ENCODE data around the gene LDLRAD4.

Gene LDLRAD4

DNA sequence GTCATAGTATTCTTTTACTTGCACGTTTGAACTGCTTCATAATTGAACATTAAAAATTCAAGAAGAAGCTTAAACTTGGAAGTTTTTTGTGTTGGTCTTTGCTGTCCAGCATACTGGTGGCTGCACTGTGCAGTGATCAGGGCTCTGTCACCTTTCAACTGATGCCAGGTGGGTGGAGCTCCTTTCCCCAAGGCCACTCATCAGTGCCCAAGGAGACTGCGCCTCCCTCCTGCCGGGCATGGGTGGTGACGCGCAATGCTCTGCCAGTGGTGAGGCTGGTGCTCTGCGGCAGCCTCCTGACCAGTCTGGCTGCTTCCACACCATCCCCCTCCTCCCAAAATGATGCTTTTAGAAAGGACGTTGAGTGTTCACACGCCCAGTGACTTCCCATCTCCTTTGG is 16.0 kb upstream of the LDLRAD4 start:
- DNase-seq (ENCODE audit: low read depth in 3 of 3) = no peak

DNA sequence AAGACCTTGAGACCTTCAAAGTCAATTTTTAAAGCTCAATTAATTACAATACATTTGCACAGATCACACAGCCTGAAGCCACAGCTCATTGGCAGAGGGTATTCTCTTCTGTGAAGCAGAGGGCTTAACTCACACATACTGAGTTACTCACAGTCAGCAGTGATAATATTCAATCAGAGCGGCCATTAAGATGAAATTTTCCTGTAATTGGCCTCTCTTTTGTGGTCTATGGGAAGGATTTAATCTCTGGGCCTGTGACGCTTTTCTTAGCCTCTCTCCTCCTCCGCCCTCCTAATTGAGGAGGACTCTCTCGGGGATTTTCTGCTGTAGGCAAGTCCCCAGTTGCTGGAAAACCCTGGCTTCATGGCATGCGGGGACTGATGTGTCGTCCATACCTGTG is 12.3 kb upstream of the LDLRAD4 start:
- DNase-seq (ENCODE audit: low read depth in 3 of 3) = no peak

DNA sequence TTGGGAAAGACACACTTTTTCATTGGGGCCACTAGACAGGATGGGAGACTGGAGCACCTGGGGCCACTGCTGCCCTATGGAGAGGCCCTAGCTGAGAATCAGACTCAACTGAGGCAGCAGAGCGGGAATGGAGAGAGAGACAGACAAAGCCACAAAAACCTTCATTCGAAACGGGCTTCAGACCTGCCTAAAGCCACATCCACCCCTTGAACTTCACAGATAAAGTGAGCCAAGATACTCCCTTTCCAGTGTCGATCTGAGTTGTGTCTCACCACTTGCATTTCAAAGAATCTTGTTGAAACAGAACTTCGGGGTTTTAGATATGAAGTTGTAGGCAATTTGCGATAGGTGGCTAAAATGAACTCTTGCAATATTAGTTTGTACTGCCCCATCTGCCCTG is 11.3 kb upstream of the LDLRAD4 start:
- no peak for DNase-seq (ENCODE audit: low read depth in 3 of 3)

DNA sequence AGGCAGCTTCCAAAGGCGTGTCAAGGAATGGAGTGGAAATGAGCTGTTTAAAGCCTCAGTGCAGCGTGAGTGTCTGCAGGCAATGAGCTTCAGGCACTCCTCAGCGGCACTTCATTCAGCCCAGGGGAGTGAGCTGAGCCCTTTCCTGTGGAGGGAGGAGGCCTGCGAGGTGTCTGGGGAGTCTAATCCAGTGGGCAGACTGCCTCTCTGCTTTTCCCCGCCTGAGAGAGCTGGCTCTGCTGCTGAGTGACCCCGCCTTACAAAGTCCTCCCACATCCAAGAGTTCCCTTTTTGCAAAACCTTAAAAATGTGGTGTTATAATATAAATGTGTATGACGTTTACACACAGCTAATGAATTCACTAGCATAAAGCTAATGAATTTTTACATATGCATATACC is 7.0 kb upstream of the LDLRAD4 start:
- DNase-seq (ENCODE audit: low read depth in 3 of 3) = no peak

DNA sequence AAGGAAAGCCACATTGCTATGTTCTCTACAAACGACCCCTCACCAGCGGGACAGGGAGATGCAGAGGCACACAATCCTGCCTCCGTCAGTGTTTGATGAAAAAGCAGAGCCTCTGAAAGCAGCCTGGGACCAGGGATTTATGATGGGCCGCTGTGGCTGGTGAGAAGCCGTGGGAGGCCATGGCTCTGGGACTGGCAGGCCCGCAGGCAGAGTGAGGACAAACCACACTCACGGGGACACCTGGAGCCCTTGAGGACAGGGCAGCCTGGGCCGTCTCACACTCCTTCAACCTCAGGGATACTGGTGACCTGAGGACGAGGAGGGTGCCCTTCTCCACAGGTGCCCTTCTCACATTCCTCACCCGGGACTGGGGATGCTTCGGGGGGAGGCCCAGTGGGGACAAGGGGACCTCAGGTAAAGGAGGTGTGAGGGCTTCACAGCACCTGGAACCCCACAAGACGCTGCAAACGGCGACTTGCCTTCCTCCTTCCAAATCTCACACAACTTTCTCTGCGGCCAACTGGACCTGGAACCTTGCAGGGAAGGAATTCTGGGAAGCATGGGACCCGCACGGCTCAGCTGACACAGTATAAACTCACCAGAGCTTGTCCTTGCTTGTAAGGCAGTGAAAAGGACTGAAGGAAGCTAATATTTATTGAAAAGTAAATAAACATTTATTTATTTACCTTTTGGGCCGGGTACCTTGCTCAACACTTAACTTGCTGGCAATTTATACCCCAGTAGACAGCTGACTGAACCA is 5.3 kb upstream of the LDLRAD4 start:
- DNase-seq (ENCODE audit: low read depth in 3 of 3) = no peak

DNA sequence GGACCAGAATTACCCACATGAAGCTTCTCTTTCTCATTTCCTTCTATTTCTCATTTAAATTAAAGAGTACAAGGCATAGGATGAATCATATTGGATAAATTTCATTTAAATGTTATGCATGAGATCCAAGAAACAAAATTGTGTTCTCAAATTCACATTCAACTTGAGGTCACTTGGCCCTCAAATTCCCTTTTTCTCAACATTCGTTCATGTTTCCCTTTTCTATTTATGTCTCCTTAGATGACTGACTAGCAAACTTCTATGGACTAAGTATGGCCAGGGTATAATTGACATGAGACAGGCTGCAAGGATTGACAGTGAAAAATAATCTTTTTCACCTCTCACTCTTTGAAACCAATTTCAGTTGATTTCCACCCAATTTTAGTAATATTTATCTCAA is 4.0 kb upstream of the LDLRAD4 start:
- no peak for DNase-seq (ENCODE audit: low read depth in 3 of 3)

DNA sequence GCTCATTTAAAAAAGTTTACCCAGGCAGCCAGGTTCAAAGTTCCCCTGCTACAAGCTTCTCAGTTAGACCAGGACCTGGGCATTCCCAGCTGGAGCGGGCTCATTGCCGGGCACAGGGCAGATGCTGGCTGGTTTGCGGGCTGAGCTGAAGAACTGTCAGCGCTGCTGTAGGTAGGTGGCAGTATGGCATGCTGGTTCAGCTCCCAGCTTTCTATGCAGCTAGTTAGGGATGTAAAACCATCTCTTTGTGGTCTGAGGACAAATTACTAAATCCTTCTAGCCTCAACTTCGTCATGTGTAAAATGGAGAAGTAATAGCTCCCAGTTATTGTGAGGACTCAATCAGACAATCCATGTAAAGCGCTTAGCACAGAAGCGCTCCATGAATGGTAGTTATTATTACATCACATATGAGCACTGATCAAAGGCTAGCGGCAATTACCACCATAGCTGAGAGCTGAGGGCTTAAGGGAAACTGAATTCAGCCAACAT is 2.4 kb upstream of the LDLRAD4 start:
- peak; percentile 16 to 56 (median 31) for DNase-seq (ENCODE audit: low read depth in 3 of 3)

DNA sequence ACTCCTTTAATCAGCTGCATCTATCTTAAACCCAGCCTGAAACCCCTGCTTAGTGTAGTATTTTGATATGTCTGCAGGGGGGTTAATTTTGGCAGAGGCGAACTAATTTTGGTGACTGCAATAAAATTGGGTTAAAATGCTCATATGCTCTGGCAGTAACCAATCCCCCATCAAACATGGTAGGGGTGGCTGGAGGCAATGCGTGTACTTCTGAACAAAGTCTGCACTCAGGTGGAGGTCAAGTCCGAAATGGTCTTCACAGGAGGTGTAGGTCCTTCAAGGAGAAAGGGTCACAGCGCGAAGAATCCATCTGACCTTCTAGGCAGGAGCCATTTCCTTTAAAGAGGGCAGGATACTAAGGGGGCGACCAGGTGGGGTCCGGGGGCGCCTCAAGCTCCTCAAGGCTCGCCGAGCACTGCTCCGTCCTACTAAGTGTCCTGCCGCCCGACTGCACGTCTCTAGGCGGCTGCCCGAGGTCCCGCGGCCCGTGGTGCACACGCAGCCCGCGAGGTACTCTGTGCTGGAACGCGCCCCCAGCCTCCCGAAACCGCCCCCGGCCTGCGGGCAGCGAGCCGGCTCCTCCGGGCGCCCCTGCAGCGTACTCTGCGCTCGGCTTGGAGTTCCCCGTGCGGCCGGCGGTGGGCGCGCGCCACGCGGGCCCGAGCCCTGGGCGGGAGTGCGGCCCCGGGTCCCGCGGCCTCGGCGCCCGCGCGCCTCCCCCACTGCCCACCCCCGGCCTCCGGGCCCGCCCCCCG is 1.7 kb upstream of the LDLRAD4 start:
- DNase-seq (ENCODE audit: low read depth in 3 of 3) = peak; percentile 4 to 50 (median 24)

DNA sequence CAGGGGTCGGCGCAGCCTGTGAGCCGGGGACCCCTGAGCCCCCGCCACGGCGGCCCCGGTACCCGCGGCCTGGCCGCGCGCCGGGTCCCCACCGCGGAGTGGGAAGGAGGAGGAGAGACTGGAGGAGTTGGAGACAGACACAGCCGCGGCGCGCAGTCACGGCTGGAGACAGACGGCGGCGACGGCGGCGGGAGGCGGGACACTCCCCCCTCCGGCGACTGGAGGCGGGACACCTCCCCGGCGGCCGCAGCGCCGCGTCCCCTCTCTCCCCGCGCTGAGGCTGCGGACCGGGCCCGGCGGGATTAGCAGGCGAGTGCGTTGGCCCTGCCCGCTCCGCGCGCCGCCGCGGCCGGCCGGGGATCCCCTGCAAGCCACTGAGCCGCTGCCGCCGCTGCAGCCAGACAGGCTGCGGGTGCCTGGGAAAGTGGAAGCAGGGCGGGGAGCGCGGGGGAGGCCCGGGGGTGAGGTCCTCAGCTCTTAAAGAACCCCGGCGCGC is 1.0 kb upstream of the LDLRAD4 start:
- peak; percentile 10 to 61 (median 20) for DNase-seq (ENCODE audit: low read depth in 3 of 3)

DNA sequence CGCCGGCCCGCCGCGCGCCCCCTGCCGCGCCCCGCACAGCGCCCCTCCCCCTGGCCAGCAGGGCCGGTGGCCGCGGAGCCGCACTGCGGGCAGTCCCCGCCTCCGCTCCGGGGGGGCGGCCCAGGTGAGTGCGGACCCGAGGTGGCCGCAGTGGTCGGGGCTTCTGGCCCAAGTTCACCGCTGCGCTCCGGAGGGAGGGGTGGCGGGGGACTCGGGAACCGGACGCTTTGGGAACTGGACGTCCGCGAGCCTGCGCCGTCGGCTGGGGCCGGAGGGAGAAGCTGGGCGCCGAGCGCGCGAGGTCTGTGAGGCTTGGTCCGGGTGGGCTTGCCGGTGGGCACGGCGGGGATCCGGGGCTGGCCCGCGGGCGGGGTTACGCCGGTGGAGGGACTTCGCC is 591 bp upstream of the LDLRAD4 start:
- no peak for DNase-seq (ENCODE audit: low read depth in 3 of 3)

DNA sequence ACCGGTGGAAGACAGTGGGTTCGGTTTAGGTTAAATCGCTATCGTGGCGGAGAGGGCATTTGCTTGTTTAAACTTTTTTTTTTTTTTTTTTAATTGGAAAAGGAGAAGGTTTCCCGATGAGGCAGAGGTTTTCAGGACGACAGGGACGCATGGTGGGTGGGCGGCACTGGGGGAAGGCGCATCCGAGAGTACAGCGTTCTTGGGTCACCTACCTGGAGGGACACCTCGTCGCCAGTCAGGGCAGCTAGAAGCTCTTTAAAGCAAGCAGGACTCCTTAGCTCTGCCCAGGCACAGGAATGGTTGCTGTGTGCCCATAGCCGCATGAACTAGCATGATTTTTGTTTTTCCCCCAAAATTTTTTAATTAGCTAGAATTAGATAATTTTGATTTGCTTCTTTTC is 437 bp downstream of the LDLRAD4 start:
- no peak for DNase-seq (ENCODE audit: low read depth in 3 of 3)

DNA sequence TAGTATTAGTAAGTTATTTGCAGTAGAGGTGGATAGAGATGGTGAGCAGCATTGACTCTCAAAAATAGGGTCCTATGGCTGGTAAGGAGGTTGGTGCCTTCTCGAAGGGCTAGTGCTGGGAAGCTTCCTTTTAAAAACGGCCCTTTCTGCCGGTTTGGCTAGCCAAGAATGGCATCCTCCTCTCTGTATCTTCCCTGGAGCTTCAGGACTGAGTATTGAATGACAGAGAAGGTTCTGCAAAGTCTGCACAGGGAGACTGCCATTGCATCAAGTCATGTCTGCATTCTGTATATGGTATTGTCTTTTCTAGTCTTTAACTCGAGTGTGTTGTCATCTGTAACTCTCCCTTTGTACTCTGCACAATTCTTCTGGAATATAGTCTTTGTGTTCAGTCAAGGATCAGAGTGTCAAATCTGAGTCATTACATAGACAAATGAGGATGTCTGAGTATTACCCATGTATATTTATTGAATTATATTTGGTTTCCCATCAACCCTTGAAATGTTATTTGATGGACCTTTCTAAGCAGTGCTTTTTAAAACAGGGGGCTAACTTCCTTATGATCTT is 1.1 kb downstream of the LDLRAD4 start:
- DNase-seq (ENCODE audit: low read depth in 3 of 3) = no peak

DNA sequence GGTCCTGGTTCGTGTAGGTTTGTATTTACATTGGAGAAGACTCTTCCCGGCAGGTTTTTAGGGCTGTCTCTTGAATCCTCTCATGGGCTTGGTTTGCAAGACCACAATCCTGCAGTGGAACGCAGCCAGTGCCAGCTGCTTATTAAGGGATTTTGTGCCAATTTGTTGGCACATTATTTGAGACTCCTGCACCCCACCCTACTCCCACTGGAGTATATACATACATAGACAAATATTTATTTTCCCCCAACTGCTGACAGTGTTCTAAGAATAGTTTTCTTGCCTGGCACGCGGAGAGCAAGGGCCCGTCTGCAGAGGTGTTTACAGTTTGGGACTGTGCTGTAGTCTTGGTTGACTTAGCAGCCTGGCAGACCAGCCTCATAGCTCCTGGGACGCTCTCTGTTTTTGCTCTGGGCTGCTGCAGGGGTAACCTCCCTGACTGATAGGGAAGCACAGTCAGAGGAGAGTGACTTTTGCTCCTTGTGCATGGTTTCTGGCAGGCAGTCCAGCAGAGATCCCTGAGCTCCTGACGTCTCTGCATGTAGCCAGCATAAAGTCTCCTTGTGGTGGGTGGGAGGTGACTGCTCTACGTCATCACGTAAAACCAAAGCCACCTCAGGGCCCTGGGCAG is 1.9 kb downstream of the LDLRAD4 start:
- no peak for DNase-seq (ENCODE audit: low read depth in 3 of 3)

DNA sequence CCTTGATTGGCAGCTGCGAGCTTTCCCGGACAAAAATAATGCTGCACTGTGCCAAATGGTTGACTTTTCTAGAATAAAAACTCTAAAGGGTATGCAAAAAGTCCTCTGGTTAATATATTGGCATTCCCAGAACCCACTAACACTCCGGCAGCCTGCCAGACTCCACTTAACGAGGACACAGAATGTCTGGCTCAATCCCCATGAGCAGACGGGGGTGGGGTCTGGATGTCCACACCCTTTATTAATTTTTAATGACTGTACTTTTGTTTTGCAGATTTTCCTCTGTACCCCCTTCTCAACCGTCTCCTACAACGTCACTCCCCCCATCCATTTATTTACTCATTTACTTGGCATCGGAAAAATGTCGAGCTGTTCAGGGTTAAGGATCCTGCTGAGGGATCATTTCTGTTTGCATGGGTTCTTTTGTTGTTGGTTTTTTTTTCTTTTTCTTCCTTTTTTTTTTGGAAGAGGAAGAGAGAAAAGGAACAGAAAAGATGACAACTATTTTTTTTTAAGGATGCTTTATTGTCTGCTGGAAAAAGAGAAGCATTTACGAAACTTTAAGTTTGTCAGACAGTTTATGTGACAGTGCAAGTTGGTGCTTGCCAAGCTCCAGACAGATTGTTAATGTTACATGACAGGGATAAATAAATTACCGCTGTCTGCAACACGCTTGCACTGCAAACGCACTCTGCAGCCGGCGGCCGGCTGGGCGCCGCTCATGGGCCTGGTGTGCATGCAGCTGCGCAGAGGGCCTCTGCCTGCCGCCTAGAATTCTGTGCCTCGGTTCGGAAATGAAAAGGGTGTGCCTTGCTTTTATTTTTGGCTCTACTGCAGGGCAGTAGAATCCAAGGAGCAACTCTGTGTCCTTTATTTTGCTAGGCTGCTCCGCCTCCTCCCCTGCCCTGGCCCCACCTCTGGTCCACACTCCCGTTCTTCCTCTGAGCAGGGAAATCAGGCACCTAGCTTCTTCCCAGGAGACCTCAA is 3.6 kb downstream of the LDLRAD4 start:
- DNase-seq (ENCODE audit: low read depth in 3 of 3) = no peak

DNA sequence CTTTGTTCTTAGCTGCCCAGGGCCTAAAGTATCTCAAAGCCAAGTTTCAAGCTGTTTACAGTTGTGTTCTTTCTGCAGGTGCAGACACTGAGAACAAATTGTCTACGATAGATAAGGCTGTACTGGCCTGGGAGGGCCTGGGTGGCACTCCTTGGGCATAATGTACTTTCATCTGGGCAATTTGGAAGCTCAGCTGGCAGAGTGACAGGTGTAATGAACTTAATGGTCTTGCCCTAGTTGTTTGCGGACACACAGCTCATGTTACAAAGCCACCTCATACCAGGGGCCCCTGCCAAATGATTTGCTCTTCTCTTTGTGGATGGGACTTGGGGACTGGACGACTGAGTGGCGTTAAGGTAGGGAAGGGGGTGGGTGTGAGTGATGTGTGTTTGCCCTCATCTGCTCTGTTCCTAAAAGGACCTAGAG is 4.3 kb downstream of the LDLRAD4 start:
- DNase-seq (ENCODE audit: low read depth in 3 of 3) = no peak

DNA sequence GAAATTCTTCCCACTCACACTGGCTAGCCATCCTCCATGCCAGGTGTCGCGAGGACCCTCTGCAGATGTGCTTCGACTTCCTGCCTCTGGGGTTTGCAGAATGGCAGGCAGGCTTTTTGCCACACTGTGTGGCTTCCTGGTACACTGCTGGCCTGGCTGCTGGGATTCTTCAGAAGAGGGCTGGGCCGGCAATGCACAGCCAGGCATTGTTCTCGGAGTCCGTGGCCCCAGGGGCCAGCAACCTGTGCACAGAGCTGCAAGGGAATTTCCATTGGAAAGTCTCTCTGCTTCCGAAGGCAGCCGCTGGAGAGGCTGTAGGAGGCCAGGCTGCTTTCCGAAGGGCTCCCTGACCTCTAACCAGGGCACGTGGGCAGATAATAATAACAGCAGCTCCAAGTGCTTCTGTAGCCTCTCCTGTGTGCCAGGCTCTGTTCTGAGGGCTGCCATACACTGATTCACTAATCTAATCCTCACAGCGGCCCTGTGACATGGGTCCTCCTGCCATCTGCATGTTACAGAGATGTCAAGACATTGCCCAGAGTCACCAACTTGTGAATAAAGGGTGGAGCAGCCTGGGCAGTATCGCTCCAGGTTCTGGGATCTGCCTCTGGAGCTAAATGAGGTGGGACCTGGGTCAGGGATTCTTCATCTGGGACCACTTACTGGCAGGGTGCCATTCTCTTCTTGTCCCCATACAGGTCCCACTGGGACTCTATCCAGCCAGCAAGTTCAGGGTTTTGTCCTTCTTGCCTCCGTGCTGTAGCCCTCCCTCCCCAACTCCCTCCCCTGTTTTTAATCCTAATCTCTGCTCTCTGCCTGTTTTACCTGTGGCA is 5.0 kb downstream of the LDLRAD4 start:
- no peak for DNase-seq (ENCODE audit: low read depth in 3 of 3)

DNA sequence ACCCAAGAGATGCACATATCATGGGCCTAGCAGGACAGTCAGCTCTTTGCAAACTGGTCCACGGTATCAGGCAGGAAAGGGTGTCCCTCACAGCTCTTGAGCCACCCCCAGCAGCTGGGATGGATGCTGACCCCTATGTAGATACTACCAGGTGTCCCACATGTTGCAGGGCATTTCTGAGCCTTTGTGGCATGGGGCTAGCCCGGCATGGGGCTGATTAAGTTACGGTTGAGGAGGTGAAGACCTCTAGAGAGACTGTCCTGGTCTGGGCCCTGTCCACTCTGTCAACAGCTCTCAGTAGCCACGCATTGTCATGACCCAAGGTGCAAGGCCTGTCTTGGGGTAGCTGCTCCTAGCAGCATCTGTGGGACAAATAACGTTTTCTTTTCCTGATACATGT is 6.7 kb downstream of the LDLRAD4 start:
- DNase-seq (ENCODE audit: low read depth in 3 of 3) = no peak

DNA sequence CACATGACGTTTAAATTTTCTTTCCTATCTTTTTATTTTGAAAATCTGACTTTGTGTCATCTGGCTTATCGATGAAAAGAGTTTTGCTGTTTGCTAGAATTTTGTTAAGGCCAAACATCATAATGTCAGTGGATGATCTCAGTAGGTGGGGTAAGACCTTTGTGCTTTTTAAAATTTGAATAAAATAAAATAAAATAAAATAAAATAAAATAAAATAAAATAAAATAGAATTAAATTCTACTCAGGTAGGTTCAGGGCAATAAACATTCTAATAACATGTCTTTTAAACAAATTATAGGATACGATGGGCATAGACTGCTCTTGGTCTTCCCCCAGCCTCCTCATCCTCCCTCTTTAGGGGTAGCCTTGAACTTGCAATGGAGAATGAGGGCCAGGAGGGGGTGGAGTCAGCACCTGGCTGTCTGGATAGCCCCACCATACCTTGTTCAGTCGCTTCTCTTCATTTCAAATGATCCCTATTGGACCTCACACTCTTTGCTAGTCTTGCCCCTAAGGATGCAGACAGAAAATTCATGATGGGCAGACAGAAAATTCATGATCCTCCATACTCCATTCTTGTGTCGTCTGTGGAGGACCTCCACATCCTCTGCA is 8.1 kb downstream of the LDLRAD4 start:
- no peak for DNase-seq (ENCODE audit: low read depth in 3 of 3)

DNA sequence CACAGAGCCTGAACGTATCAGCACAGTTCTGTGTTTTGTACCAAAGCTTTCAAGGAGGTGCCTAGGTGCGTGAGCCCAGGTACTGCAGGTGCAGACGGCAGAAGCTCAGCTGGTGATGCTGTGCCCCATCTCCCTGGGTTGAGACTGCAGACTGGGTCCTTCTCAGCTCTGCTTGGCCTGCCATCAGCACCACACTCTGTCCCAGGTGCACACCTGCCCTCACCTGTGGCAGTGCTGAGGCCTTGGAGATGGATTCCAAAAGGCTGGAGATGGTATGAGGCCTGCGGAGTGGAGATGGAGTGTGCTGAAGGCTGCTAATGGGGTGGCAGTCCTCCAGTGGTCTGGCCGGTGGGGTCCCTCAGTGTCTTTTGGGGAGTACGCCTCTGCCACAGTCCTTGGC is 9.3 kb downstream of the LDLRAD4 start:
- DNase-seq (ENCODE audit: low read depth in 3 of 3) = no peak
